Muscle of back (tissue), 13 donors: ENCODE measurements around the gene SMIM27. TPM values are rescaled to one million over a fixed set of nuclear protein-coding genes. Genes with fewer than 3 reads are reported as not detected.
A peak's percentile ranks its signal among the peaks of the same experiment; 100 is the strongest.
"Not testable (repeated sequence)": the region's sequence is repeated elsewhere in the genome, so short reads cannot be mapped to it uniquely, and the experiment has no call there.

ENCODE experiments used
- DNase-seq, 3 donors: peaks; one replicate each; pipeline versions ENCODE4 v3.0.0 to v3.0.0-alpha.2; 2013
- long read RNA-seq, 9 donors: transcript quantifications; one replicate each; lab custom pipeline, GENCODE V29; 2026
- polyA plus RNA-seq, 10 donors: library from polyadenylated mRNA; unstranded; fragments of 120-200 nt; gene quantifications; one replicate each; pipeline ENCODE4 v1.2.1, GENCODE V29; 2013; ENCODE audit not compliant: insufficient read length in 10 of 10

SMIM27 gene
- 10 to 100 TPM in 7 of 10 donors, 1 to 10 TPM in 3; 7.0 to 13.4 (median 11.4) TPM for polyA plus RNA-seq
- long read RNA-seq, donor 1, partial matches to known transcripts: 11 of 13 reads
- long read RNA-seq, donor 1, other reads (novel, unspliced or antisense): 0 of 13 reads
- long read RNA-seq, donor 2, partial matches to known transcripts: 35 of 301 reads
- long read RNA-seq, donor 2, other reads (novel, unspliced or antisense): 265 of 301 reads
- long read RNA-seq, donor 3: 0 reads
- long read RNA-seq, donor 4, partial matches to known transcripts: 7 of 9 reads
- long read RNA-seq, donor 4, other reads (novel, unspliced or antisense): 0 of 9 reads
- long read RNA-seq, donor 5, transcript SMIM27-206 (1 exons, 668 nt): major isoform, 11 of 26 reads
- long read RNA-seq, donor 5, partial matches to known transcripts: 15 of 26 reads
- long read RNA-seq, donor 5, other reads (novel, unspliced or antisense): 0 of 26 reads
- long read RNA-seq, donor 6, partial matches to known transcripts: 7 of 11 reads
- long read RNA-seq, donor 6, other reads (novel, unspliced or antisense): 0 of 11 reads
- long read RNA-seq, donor 7, partial matches to known transcripts: 0 of 2 reads
- long read RNA-seq, donor 7, other reads (novel, unspliced or antisense): 0 of 2 reads
- long read RNA-seq, donor 8, partial matches to known transcripts: 8 of 8 reads
- long read RNA-seq, donor 8, other reads (novel, unspliced or antisense): 0 of 8 reads
- long read RNA-seq, donor 9, partial matches to known transcripts: 0 of 2 reads
- long read RNA-seq, donor 9, other reads (novel, unspliced or antisense): 0 of 2 reads

GRCh38 chr9:32552172-32552872 is at the start of gene SMIM27, which contains the start of gene TOPORS:
Gene SMIM27 (plus strand): TSS chr9:32552327. CDS start chr9:32552435, 108 bp downstream.
Gene TOPORS (minus strand): TSS chr9:32552586. CDS start chr9:32552436, 150 bp downstream.
- peak; percentile 93 to 98 (median 96) for DNase-seq

- peak in 1 of 3 donors; percentile 6 for DNase-seq
Measured at GRCh38 chr9:32502464-32502863, 49.7 kb upstream of the SMIM27 start.

GRCh38 chr9:32503008-32503407 is 49.1 kb upstream of the SMIM27 start:
- DNase-seq: no peak

GRCh38 chr9:32508728-32509127 is 43.4 kb upstream of the SMIM27 start:
- DNase-seq: no peak

GRCh38 chr9:32516241-32516640 is 35.9 kb upstream of the SMIM27 start:
- DNase-seq: no peak

GRCh38 chr9:32518276-32518675 is 33.9 kb upstream of the SMIM27 start:
- DNase-seq: no peak

GRCh38 chr9:32523910-32524309 is 28.2 kb upstream of the SMIM27 start:
- no peak for DNase-seq

GRCh38 chr9:32524558-32524891 is 27.6 kb upstream of the SMIM27 start:
- peak in 1 of 3 donors; percentile 2 for DNase-seq

- DNase-seq: peak in 2 of 3 donors; percentile 31 to 55
Measured at GRCh38 chr9:32524892-32525708, 27.0 kb upstream of the SMIM27 start.

- DNase-seq: peak in 1 of 3 donors; percentile 8
Measured at GRCh38 chr9:32525709-32526030, 26.5 kb upstream of the SMIM27 start.

- DNase-seq: peak; percentile 87 to 96 (median 93)
Measured at GRCh38 chr9:32526041-32526706, 26.0 kb upstream of the SMIM27 start, which contains the start of gene RIGI. Gene RIGI (minus strand): TSS chr9:32526196. CDS start chr9:32526166, 30 bp downstream.

- DNase-seq: no peak
Measured at GRCh38 chr9:32526707-32527048, 25.4 kb upstream of the SMIM27 start.

GRCh38 chr9:32533336-32533735 is 18.8 kb upstream of the SMIM27 start:
- DNase-seq: no peak

GRCh38 chr9:32533816-32534215 is 18.3 kb upstream of the SMIM27 start:
- DNase-seq: no peak

- DNase-seq: no peak
Measured at GRCh38 chr9:32543047-32543446, 9.1 kb upstream of the SMIM27 start.

GRCh38 chr9:32545884-32546283 is 6.2 kb upstream of the SMIM27 start:
- no peak for DNase-seq

GRCh38 chr9:32548213-32548612 is 3.9 kb upstream of the SMIM27 start:
- DNase-seq: not testable (repeated sequence)

- no peak for DNase-seq
Measured at GRCh38 chr9:32550150-32550561, 2.0 kb upstream of the SMIM27 start.

GRCh38 chr9:32550562-32551275 is 1.4 kb upstream of the SMIM27 start:
- peak; percentile 93 to 98 (median 96) for DNase-seq
